ENCODE results near the gene HPS5.

Gene HPS5

DNA sequence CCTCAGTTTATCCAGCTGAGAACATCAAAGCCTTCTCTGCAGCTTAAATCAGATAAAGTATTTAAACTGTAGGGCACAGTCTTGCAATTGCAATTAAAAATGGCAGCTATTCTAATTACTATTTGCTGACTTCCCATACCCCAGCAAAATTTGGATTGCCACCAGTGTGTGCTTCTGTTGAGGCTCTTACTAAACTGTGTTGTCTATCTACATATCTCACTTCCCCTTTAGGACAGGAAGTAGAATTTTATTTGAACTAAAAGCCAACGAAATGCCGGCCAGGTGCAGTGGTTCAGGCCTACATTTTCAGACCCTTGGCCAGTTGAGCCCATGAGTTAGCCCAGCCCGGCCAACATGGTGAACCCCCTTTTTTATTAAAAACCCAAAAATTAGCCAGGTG, 92.4 kb downstream of the HPS5 start:
- Histone ChIP-seq H3K4me1 (ENCODE audit: control insufficient read depth, insufficient read depth, low read length) (no peaks in the 10 kb centered on the region), H3K27ac (ENCODE audit: extremely low read depth, low read depth, low read length) (no peak overlapping the region), H3K9me3 (ENCODE audit: control insufficient read depth, insufficient read depth, low read depth, low read length) (no peaks in the 10 kb centered on the region), H3K36me3 (ENCODE audit: control insufficient read depth in 2 of 2, insufficient read depth in 1 of 2, low read length in 2 of 2) (no peaks in the 10 kb centered on the region), H3K4me3 (ENCODE audit: low read depth, low read length) (no peak overlapping the region)
- ChIA-PET POLR2A (no interaction called here), CTCF (interaction anchor here (0.9 to 1.1 kb wide), 2 partner anchors 14 to 114 kb away, joined by 3 read pairs; no protein-coding TSS in a partner anchor)
- TF ChIP-seq ZNF624 (tag by site-specific recombination; IDR thresholded peaks at IDR 0.05) (no peak), ZFP69B (tag by site-specific recombination; IDR thresholded peaks at IDR 0.05) (no peak), FEZF1 (tag by site-specific recombination; IDR thresholded peaks at IDR 0.05) (no peak), ZNF549 (tag by site-specific recombination; IDR thresholded peaks at IDR 0.05) (no peak), MYNN (tag by site-specific recombination; IDR thresholded peaks at IDR 0.05; ENCODE audit: borderline replicate concordance) (no peak), ZNF629 (tag by site-specific recombination; IDR thresholded peaks at IDR 0.05) (no peak), TRIM28 (IDR thresholded peaks at IDR 0.05; ENCODE audit: borderline replicate concordance, low read length) (no peak), ZNF701 (tag by site-specific recombination; IDR thresholded peaks at IDR 0.05) (no peak), ZNF670 (tag by site-specific recombination; IDR thresholded peaks at IDR 0.05; ENCODE audit: low read depth) (no peak)
